ENCODE data around the gene IRF2BP2.

The IRF2BP2 gene

GRCh38 chr1:234602334-234603220 is 7.4 kb downstream of the IRF2BP2 start (continued):
- no peak for TF ChIP-seq SETDB1 (IDR thresholded peaks at IDR 0.05; ENCODE audit: insufficient read length, low read length)
- no peak for TF ChIP-seq HOXA7 (CRISPR knock-in tag; IDR thresholded peaks at IDR 0.05; ENCODE audit: borderline replicate concordance)
- TF ChIP-seq ZNF335 (tag by site-specific recombination; conservative IDR thresholded peaks at IDR 0.05) = peak; percentile 41; the same call in 1 of the 2 replicates
- peak; percentile 53 for TF ChIP-seq ZNF664 (tag by site-specific recombination; IDR thresholded peaks at IDR 0.05)
- TF ChIP-seq MZF1 (tag by site-specific recombination; IDR thresholded peaks at IDR 0.05; ENCODE audit: borderline replicate concordance) = peak; percentile 99
- no peak for TF ChIP-seq ZNF148 (tag by site-specific recombination; IDR thresholded peaks at IDR 0.05; ENCODE audit: borderline replicate concordance)
- TF ChIP-seq ZNF600 (tag by site-specific recombination; IDR thresholded peaks at IDR 0.05) = peak; percentile 80; the same call in 1 of the 2 replicates
- TF ChIP-seq ZNF560 (tag by site-specific recombination; IDR thresholded peaks at IDR 0.05; ENCODE audit: borderline replicate concordance) = no peak
- no peak for TF ChIP-seq ZNF121 (tag by site-specific recombination; IDR thresholded peaks at IDR 0.05)
- TF ChIP-seq ZNF24 (tag by site-specific recombination; IDR thresholded peaks at IDR 0.05) = no peak
- no peak for TF ChIP-seq ZNF174 (tag by site-specific recombination; IDR thresholded peaks at IDR 0.05)
- no peak for TF ChIP-seq ZNF837 (tag by site-specific recombination; IDR thresholded peaks at IDR 0.05)
- TF ChIP-seq TSHZ1 (tag by site-specific recombination; IDR thresholded peaks at IDR 0.05; ENCODE audit: borderline replicate concordance) = peak; percentile 85
- TF ChIP-seq ZBTB48 (tag by site-specific recombination; IDR thresholded peaks at IDR 0.05) = 0 out of 2 replicates have a peak, but pooled peaks have one; percentile 21
- TF ChIP-seq BCL11A (tag by site-specific recombination; IDR thresholded peaks at IDR 0.05; ENCODE audit: low read depth) = no peak
- TF ChIP-seq ZNF670 (tag by site-specific recombination; IDR thresholded peaks at IDR 0.05; ENCODE audit: low read depth) = no peak
- TF ChIP-seq SALL2 (tag by site-specific recombination; IDR thresholded peaks at IDR 0.05; ENCODE audit: borderline replicate concordance) = no peak
- no peak for TF ChIP-seq ZNF654 (tag by site-specific recombination; IDR thresholded peaks at IDR 0.05; ENCODE audit: low read depth)
- TF ChIP-seq KLF9 (tag by site-specific recombination; IDR thresholded peaks at IDR 0.05; ENCODE audit: low read depth) = no peak; the same call in 1 of the 2 replicates
- peak; percentile 70; the same call in 1 of the 2 replicates for TF ChIP-seq ZNF639 (tag by site-specific recombination; IDR thresholded peaks at IDR 0.05)
- no peak for TF ChIP-seq ZNF707 (tag by site-specific recombination; IDR thresholded peaks at IDR 0.05)
- TF ChIP-seq ZNF549 (tag by site-specific recombination; IDR thresholded peaks at IDR 0.05) = no peak
- TF ChIP-seq PRDM6 (tag by site-specific recombination; IDR thresholded peaks at IDR 0.05) = peak; percentile 100
- no peak for TF ChIP-seq ZNF341 (tag by site-specific recombination; IDR thresholded peaks at IDR 0.05; ENCODE audit: low read depth)
- no peak for TF ChIP-seq ZNF558 (tag by site-specific recombination; IDR thresholded peaks at IDR 0.05)
- no peak for TF ChIP-seq PRDM4 (tag by site-specific recombination; IDR thresholded peaks at IDR 0.05)
- no peak for TF ChIP-seq ZSCAN23 (tag by site-specific recombination; IDR thresholded peaks at IDR 0.05)
- TF ChIP-seq TRIM28 (IDR thresholded peaks at IDR 0.05; ENCODE audit: borderline replicate concordance, low read length) = no peak

Measured in HEK293 (cell line).